Left ventricle myocardium superior (tissue), 1 donor: Measurements from ENCODE around the gene DNAH3. TPM values are rescaled to one million over a fixed set of nuclear protein-coding genes. Genes with fewer than 3 reads are reported as not detected.
"Not testable (repeated sequence)": the region's sequence is repeated elsewhere in the genome, so short reads cannot be mapped to it uniquely, and the experiment has no call there.

Experiments used
- ATAC-seq: fragments of 200-7000 bp; cut with Tn5 transposase; one replicate; pipeline ENCODE4 v1.9.1; 2020; ENCODE audit warnings: mild to moderate bottlenecking, moderate library complexity
- DNase-seq: peaks from one replicate; pipeline ENCODE4 v3.0.0-alpha.2; 2020
- intact Hi-C: fragments of 100-400 bp; cut with micrococcal nuclease; formaldehyde crosslinking; loops from one replicate; pipeline ENCODE4 v1.11.0; 2022
- total RNA-seq: library from RNA; stranded (reverse); fragmentation: NEBNext Ultra II Directional; extraction: Animal tissue kit (Norgen Biotek cat#: 25700); gene quantifications from one replicate; pipeline ENCODE4 v1.2.1, GENCODE V29; 2021
- donor health status: DM: no; HTN: yes; CAD: no; lungs with severe emphysema.

The DNAH3 gene
- total RNA-seq, 1 donor from 2014 or later, result 1.1 TPM

GRCh38 chr16:21036471-21036870, 114.2 kb downstream of the DNAH3 start:
- intact Hi-C loops, result no loop called here

DNA sequence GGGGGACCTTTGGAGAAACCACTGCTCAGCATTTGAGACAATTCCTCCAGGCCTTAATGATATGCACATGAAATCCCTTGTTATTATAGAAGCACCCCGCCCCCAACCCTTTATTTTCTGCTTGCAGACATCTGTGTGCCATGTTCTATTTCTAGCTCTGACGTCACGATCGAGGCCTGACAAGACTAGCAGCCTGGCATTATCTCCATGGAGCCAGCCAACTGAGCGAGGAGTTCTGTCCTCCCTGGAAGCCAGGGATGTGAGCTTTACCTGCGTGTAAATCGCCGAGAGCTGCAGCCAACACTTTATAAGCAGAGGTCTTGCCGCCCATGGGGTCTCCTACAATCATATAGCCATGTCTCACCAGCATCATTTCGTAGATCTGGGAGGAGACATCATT, 116.9 kb downstream of the DNAH3 start:
- intact Hi-C loops, result no loop called here
- DNase-seq, result peak; percentile 58
- peak; percentile 97 for ATAC-seq

More at GRCh38 chr16:21036471-21036870, 114.2 kb downstream of the DNAH3 start:
- DNase-seq, result no peak
- no peak for ATAC-seq

- ATAC-seq, result no peak
- no peak for DNase-seq
- intact Hi-C loops, result no loop called here
These were observed 117.4 kb downstream of the DNAH3 start for GRCh38 chr16:21033264-21033663.

- intact Hi-C loops, result no loop called here
- no peak for ATAC-seq
- DNase-seq, result no peak
These were observed 121.9 kb downstream of the DNAH3 start for GRCh38 chr16:21028728-21029127.

- intact Hi-C loops, result no loop called here
- ATAC-seq, result no peak
- no peak for DNase-seq
These were observed 123.8 kb downstream of the DNAH3 start for GRCh38 chr16:21026846-21027245.

- ATAC-seq (peak; percentile 99), DNase-seq (peak; percentile 63)
- intact Hi-C loops, result no loop called here
These were observed 127.0 kb downstream of the DNAH3 start for GRCh38 chr16:21023509-21024202.

- ATAC-seq (no peak), DNase-seq (no peak)
- intact Hi-C loops, result no loop called here
These were observed 129.3 kb downstream of the DNAH3 start for GRCh38 chr16:21021316-21021715.

DNA sequence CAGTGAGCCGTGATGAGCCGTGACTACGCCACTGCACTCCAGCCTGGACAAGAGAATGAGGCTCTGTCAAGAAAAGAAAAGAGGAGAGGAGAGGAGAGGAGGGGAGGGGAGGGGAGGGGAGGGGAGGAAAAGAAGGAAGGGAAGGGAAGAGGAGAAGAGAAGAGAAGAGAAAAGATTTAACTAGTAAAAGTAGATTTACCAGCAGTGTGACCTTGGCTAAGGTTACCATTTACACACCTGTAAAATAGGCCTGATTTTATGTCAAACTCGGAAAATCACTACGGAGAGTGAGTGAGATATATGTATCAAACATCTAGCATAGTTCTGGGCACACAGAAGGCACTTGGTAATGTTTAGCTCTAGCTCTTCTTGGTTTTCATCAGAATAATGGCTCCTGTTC, 140.8 kb downstream of the DNAH3 start:
- intact Hi-C loops, result no loop called here
- DNase-seq, result no peak
- ATAC-seq, result no peak

DNA sequence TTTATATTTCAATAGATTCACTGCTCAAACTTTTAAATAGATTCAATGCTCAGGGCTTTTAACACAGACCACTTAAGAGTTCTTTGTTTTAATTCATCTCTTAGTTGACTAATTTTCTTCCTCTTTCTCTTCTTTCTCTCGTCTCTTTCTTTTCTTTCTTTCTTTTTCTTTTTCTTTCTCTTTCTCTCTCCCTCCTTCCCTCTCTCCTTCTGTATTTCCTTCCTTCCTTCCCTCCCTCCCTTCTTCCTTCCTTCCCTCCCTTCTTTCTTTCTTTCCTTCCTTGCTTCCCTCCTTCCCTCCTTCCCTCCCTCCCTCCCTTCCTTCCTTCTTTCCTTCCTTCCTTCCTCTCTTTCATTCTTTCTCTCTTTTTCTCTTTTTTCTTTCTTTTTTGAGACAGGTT, 145.6 kb downstream of the DNAH3 start:
- ATAC-seq, result no peak
- intact Hi-C loops, result no loop called here
- DNase-seq, result no peak

DNA sequence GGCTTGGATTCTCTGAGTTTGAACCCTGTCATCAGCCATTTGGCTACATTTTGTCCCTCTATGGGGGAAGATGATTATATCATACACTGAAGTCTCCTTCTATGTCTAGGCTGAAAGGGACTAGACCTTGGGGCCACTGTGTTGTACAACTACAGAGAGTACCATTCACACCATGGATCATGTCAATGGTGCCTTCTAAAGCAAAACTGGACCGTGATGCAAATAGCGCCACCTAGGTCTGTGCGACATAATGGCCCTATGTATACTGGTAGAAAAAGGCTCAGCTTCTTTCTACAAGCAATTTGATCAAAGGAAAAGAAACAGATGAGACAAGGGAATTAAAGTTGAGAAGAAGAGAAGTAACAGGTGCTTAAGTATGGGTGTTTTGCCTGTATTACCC, 149.4 kb downstream of the DNAH3 start:
- intact Hi-C loops, result no loop called here
- DNase-seq, result no peak
- ATAC-seq, result no peak

GRCh38 chr16:20997147-20997546, 153.5 kb downstream of the DNAH3 start:
- intact Hi-C loops, result no loop called here
- ATAC-seq, result no peak
- DNase-seq, result no peak

DNA sequence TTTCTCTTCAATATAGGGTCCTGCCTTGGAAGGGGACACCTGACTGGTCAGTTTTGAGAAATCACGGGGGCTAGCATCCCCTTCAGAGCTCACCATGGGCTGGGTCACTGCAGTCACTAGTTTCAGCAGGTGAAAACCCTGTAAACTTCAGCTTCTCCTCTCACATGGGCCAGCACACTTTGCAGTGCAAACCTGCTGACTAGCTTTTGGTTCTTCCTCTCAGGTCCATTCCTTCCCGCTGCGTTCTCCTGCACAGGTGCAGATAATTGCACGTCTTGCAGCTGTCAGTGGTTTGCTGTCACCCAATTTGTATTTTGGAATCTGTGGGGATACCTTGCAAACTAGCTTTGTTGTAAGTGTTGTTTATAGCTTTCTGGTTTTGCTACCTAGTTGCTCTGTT, 154.9 kb downstream of the DNAH3 start:
- ATAC-seq, result no peak
- DNase-seq, result no peak
- intact Hi-C loops, result no loop called here

- intact Hi-C loops, ATAC-seq, DNase-seq: not testable (repeated sequence)
These were observed 161.1 kb downstream of the DNAH3 start for GRCh38 chr16:20989496-20990070.

- intact Hi-C loops, result no loop called here
- no peak for DNase-seq
- ATAC-seq, result no peak
These were observed 163.6 kb downstream of the DNAH3 start for GRCh38 chr16:20987049-20987448.

- intact Hi-C loops, result no loop called here
- ATAC-seq, result no peak
- DNase-seq, result no peak
These were observed 166.6 kb downstream of the DNAH3 start for GRCh38 chr16:20984019-20984418.

GRCh38 chr16:20976576-20976975, 174.1 kb downstream of the DNAH3 start:
- intact Hi-C loops, result no loop called here
- ATAC-seq (no peak), DNase-seq (no peak)

DNA sequence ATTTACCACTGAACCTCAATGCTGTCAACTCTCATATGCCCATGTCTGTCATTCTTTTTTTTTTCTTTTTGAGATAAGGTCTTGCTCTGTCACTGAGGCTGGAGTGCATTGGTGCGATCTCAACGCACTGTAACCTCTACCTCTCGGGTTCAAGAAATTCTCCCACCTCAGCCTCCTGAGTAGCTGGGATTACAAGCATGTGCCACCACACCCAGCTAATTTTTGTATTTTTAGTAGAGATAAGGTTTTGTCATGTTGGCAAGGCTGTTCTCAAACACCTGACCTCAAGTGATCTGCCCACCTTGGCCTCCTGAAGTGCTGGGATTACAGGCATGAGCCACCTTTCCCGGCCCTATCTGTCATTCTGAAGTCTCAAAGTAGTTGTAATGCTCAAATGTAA, 177.4 kb downstream of the DNAH3 start:
- DNase-seq, ATAC-seq, intact Hi-C loops: not testable (repeated sequence)

DNA sequence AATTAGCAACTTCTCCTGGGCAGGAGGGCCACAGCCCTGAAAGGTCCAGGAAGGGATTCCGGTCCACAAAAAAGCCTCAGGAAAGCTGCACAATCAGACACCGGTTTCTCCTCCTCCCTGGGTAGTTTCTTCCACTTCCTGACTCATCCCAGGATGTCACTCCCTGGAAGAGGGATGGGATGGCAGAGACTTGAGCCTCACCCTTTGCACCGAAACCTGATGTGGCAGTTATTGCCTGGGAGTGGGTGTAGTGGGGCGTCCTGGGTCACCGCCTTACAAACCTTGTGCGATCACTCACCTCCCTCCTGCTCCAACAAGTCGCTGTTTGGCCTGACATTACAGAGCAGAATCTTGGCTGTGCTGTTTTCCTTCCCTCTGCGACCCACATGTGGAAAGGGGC, 179.2 kb downstream of the DNAH3 start:
- intact Hi-C loops, result no loop called here
- no peak for ATAC-seq
- no peak for DNase-seq

DNA sequence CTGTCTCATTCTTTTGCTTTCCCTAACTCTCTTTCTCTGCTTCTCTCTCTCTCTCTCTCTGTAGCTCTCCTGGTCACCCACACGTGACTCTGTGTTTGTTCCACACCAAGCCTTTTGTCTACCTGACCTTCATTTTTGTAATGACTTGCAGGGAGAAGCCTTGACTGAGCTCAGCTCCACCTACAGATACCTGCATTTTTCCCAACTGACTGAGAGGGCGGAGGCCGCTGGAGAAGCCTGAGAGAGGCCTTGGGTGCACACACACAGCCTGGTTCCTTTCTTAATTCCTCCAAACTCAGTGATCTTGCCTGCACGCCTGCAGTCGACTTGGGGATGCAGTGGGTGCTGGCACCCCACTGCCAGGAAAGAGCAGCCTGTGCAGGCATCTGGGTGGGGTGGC, 181.3 kb downstream of the DNAH3 start:
- DNase-seq (no peak), ATAC-seq (no peak)
- intact Hi-C loops, result no loop called here

DNA sequence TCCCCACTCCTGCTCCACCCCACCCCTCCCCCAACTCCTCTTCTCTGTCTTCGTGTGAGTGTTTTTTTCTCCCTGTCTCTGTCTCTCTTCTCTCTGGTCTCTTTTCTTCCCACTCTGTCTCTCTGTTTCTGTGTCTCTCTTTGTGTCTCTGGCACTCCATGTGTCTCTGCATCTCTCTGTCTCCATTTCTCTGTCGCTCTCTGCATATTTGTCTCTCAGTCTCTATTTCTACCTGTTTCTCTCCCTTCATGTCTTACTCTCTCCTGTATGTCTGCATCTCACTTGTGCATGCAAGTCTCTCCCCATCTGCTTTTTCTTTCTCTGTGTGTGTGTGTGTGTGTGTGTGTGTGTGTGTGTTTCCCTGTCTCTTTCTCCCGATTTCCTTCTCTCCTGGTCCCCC, 181.9 kb downstream of the DNAH3 start:
- ATAC-seq, result no peak
- intact Hi-C loops, result no loop called here
- no peak for DNase-seq

- intact Hi-C loops, result no loop called here
- DNase-seq, result no peak
- no peak for ATAC-seq
These were observed 189.7 kb downstream of the DNAH3 start for GRCh38 chr16:20960899-20961298.
